Stimulated activated naive CD8-positive, alpha-beta T cell treated with anti-CD3 and anti-CD28 coated beads, Interleukin-15, Interleukin-2, amounts not matched to agents 100 ng/mL and 50 ng/mL, for 24 hours (primary cell): Measurements from ENCODE around the gene SLC9A3.

ENCODE experiments used
- H3K27ac Mint-ChIP-seq: one replicate; pipeline ENCODE4 v1.8.0; 2021; ENCODE audit warnings: mild to moderate bottlenecking, mixed read lengths
- H3K27me3 Mint-ChIP-seq: one replicate; pipeline ENCODE4 v1.8.0; 2021; ENCODE audit warnings: mixed read lengths
- H3K36me3 Mint-ChIP-seq: one replicate; pipeline ENCODE4 v1.8.0; 2021; ENCODE audit warnings: low read depth, mixed read lengths
- H3K4me1 Mint-ChIP-seq: one replicate; pipeline ENCODE4 v1.8.0; 2021; ENCODE audit warnings: low read depth, mixed read lengths
- H3K4me3 Mint-ChIP-seq: one replicate; pipeline ENCODE4 v1.8.0; 2021; ENCODE audit warnings: mild to moderate bottlenecking, mixed read lengths
- H3K9me3 Mint-ChIP-seq: one replicate; pipeline ENCODE4 v1.8.0; 2021; ENCODE audit warnings: mixed read lengths

SLC9A3 gene

DNA sequence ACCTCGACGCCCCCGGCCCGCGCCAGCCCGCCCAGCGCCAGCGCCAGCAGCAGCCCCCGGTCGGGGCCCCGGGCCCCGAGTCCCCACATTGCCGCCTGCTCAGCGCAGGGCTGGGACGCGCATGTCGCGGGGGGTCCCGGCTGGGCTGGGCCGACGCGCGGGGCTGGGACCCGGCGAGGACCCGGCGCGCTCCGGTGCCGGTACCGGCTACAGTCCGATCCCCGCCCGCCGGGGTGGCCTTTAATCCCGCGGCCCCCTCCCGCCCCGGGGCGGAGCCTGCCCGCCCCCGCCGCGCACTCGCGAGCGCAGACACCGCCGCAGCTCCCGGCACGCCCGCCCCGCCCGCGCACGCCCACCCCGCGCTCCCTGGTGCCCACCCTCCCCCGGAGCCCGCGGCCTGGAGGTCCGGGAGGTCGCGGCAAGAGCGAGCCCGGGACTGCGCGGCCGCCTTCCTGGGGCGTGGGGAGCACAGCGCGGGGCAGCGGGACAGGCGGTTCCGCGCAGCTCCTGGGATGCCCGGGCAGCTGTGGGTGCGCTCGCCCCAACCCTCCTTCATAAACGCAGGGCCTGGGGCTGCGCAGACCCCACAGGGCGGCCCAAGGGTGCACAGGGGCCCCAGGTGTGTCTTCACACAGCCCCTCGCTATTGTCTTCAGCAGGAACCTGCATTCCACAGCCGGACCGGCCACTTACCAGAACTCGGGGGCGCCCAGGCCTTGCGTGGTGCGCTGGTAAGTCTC is at the start of gene SLC9A3:
Gene SLC9A3, minus strand, starts transcription at position 216 of the 739 bp plus-strand sequence.
- H3K4me1 Mint-ChIP-seq, result peaks cover 27% of the 10 kb centered on the region
- H3K9me3 Mint-ChIP-seq, result no peaks in the 10 kb centered on the region
- H3K27me3 Mint-ChIP-seq, result peaks cover 51% of the 10 kb centered on the region
- H3K36me3 Mint-ChIP-seq, result no peaks in the 10 kb centered on the region
- H3K27ac Mint-ChIP-seq, result no peak within 1 kb of the TSS
- H3K4me3 Mint-ChIP-seq, result peak within 1 kb of the TSS; percentile 39

DNA sequence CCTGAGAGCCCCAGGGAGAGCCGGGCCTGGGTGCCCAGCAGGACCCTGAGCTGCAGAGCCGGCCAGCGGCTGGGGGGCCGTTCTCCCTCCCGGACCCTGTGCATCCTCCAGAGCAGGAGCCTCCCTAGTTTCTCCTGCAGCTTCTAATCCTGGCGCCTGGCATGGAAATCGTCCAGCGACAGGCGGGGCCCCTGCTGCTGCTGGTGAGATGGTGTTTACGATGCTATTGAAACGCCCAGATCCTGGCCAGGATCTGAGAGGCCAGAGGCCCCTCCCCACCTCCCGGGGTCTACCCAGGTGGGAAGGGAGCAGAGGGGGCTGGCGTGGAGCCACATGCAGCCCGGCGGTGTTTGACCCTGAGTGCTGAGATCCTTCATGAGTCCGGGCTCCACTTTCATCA is 49.7 kb upstream of the SLC9A3 start:
- H3K9me3 Mint-ChIP-seq, result peaks cover 14% of the 10 kb centered on the region
- no peak overlapping the region for H3K27ac Mint-ChIP-seq
- peaks cover 33% of the 10 kb centered on the region for H3K27me3 Mint-ChIP-seq

DNA sequence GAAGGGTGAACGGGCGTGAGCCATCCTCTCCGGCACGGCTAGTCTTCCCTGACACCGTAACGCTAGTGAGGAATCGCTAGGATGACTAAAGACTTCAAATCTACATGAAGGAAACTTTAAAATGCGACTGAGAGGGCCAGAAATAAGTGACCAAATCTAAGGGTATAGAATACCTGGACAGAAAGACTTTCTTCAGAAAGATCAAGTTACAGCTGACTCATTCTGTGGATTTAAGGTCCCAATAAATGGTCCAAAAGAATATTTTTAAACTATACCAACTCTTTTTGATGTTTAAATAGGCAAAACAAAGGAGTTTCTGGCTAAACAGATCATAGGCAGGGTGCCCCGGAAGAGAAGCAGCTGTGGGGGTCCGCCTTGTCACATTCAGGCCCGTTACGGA is 49.0 kb upstream of the SLC9A3 start:
- no peak overlapping the region for H3K27ac Mint-ChIP-seq
- H3K4me3 Mint-ChIP-seq, result no peak overlapping the region
- peaks cover 14% of the 10 kb centered on the region for H3K9me3 Mint-ChIP-seq
- H3K36me3 Mint-ChIP-seq, result no peaks in the 10 kb centered on the region
- H3K4me1 Mint-ChIP-seq, result no peaks in the 10 kb centered on the region
- H3K27me3 Mint-ChIP-seq, result peaks cover 32% of the 10 kb centered on the region

More for the DNA sequence above, 49.7 kb upstream of the SLC9A3 start:
- no peaks in the 10 kb centered on the region for H3K4me1 Mint-ChIP-seq
- H3K36me3 Mint-ChIP-seq, result no peaks in the 10 kb centered on the region
- no peak overlapping the region for H3K4me3 Mint-ChIP-seq

DNA sequence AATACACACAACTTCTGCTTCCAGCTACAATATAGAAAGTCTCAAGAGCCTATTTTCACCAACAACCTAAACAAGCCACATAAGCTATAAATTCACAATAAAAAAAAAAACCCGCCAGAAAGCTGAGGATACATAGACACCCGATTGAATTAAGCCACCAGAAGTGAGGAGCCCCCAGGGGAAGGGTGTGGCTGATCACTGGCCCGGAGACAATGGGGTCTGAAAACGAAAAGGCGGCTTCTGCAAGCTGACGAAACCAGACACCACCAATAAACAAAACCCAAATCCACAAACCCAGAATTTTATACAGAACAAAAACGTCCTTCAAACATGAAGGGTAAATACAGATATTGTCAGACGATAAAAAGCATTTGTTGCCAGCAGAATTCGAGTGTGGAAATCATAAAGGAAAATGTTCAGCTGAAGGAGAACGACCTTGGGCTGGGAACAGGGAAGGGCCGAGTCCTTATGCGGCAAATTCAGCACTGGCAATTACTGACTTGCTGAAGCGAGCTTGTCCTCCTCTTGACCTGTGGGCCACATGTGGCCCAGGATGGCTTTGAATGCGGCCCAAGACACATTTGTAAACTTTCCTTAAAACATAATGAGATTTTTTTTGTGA is 48.3 kb upstream of the SLC9A3 start:
- Mint-ChIP-seq H3K4me1 (no peaks in the 10 kb centered on the region), H3K27me3 (peaks cover 29% of the 10 kb centered on the region), H3K4me3 (no peak overlapping the region)

DNA sequence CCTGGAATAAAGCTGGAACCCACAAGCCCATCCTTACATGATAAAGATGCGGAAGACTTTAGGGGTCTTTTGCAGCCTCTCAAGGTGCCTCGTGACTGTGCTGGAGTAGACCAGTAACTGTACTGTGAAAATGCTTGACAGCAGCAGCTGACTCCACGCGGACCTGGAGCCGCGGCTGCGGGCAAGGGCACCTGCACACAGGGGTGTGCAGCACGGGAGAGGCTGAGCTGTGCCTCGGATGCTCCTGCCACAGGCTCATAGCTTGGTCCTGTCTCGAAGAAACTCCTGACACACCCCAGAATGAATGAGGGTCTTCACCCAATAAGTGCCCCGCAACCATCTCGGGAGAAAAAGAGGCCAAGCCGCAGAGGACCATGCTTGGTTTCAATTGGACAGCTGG is 47.5 kb upstream of the SLC9A3 start:
- Mint-ChIP-seq H3K9me3 (peaks cover 14% of the 10 kb centered on the region), H3K27me3 (peaks cover 36% of the 10 kb centered on the region), H3K27ac (no peak overlapping the region), H3K4me3 (no peak overlapping the region), H3K4me1 (no peaks in the 10 kb centered on the region), H3K36me3 (no peaks in the 10 kb centered on the region)

More for the DNA sequence above, 48.3 kb upstream of the SLC9A3 start:
- Mint-ChIP-seq H3K9me3 (peaks cover 14% of the 10 kb centered on the region), H3K36me3 (no peaks in the 10 kb centered on the region), H3K27ac (no peak overlapping the region)

DNA sequence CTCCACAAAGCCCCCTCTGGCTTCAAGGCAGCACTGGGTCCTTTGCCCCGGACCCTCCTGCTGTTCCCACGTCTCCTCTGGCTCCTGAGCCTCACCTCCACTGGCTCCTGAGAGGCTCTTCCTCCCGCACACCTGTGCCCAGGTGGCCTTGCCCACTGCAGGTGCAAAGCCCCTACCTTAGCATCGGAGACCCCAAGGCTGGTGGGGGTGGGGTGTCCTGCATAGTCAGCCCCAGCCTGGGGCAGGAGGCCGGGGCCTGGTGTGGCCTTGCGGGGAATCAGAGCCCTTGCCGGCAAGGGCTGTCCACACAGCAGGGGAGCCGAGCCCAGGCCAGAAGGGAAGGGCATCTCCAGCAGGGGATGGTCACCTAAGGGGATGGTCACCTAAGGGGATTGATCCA is 46.6 kb upstream of the SLC9A3 start:
- Mint-ChIP-seq H3K4me1 (no peaks in the 10 kb centered on the region), H3K4me3 (no peak overlapping the region), H3K27me3 (peaks cover 40% of the 10 kb centered on the region), H3K27ac (no peak overlapping the region), H3K36me3 (no peaks in the 10 kb centered on the region), H3K9me3 (peaks cover 9% of the 10 kb centered on the region)

DNA sequence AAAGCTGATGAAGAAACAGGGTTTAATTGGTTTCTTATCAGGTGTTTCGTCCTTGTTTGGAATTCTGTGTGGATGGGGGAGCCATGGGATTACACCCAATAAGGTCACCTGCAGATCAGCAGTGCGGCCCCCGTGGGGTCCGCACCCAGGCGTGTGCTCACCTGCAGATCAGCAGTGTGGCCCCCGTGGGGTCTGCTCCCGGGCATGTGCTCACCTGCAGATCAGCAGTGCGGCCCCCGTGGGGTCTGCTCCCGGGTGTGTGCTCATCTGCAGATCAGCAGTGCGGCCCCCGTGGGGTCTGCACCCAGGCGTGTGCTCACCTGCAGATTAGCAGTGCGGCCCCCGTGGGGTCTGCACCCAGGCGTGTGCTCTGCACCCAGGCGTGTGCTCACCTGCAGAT is 46.2 kb upstream of the SLC9A3 start:
- Mint-ChIP-seq H3K4me3 (no peak overlapping the region), H3K27ac (no peak overlapping the region), H3K27me3 (peaks cover 37% of the 10 kb centered on the region), H3K36me3 (no peaks in the 10 kb centered on the region), H3K9me3 (peaks cover 5% of the 10 kb centered on the region), H3K4me1 (no peaks in the 10 kb centered on the region)

DNA sequence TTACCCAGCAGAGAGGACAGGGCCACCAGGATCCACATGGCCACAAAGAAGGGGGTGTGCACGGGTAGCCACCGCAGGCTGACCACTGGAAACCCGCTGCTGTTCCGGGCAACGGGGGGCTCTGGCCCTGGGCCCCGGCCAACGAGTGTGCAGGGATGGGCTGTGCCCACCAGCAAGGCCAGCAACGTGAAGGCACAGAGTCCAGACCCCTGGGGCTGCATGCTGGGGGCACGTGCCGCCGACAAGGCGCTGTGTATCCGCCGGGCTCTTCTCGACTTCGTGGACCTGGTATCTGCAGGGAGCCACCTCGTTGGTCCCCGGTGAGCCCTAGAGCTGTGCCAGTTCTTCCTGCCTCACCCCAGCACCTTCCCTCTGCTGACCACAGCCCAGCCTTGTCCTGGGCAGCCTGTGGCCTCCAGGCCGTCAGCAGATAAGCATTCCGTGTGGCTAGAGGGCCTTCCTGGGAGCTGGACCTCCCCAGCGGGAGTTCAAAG is 45.7 kb upstream of the SLC9A3 start:
- peaks cover 32% of the 10 kb centered on the region for H3K27me3 Mint-ChIP-seq
- H3K4me3 Mint-ChIP-seq, result no peak overlapping the region
- no peaks in the 10 kb centered on the region for H3K36me3 Mint-ChIP-seq
- H3K9me3 Mint-ChIP-seq, result no peaks in the 10 kb centered on the region
- H3K4me1 Mint-ChIP-seq, result no peaks in the 10 kb centered on the region
- H3K27ac Mint-ChIP-seq, result no peak overlapping the region

DNA sequence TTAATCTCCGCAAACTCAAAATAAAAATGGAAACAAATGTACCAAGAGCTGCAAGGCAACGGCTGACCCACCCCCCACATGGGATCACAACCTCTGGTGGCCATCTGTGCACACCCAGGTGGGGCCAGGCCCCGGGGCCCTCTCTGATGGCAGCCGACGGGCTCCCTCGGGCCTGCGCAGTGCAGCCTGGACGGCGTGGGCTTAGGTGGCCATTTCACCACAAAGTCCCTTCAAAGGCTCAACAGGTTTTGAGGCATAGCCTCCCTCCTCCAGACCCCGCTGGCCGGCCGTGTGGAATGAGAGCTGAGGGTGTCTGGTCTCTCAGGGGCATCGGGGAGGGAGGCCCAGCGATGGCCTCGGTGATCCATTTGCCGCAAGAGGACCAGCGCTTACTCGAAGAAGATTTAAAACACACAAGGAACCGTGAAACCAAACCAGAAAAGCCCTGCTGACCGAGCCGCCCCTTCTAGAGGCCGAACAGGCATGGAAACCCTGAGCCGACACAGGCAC is 45.2 kb upstream of the SLC9A3 start:
- Mint-ChIP-seq H3K4me1 (no peaks in the 10 kb centered on the region), H3K9me3 (no peaks in the 10 kb centered on the region), H3K36me3 (no peaks in the 10 kb centered on the region), H3K4me3 (no peak overlapping the region), H3K27me3 (peaks cover 32% of the 10 kb centered on the region), H3K27ac (no peak overlapping the region)

DNA sequence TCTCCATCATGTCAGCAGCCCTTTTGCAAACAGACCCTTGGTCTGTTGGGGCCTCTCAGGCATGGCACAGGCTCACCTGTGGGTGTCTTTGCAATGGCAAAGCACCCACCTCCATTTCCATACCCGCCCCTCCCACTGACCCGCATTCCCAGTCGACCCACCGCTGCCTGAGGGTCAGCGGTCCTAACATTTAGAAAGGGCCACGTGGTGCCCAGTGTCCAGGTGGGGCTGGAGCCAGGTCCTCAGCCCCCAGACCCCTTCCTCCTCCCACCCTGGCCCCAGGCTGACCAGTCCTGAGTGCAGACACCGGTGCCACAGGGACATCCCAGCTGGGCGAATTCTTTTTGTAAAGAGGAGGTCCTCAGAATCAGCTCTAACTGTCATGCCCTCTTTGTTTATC is 44.6 kb upstream of the SLC9A3 start:
- H3K9me3 Mint-ChIP-seq, result no peaks in the 10 kb centered on the region
- no peaks in the 10 kb centered on the region for H3K36me3 Mint-ChIP-seq
- no peak overlapping the region for H3K4me3 Mint-ChIP-seq
- no peaks in the 10 kb centered on the region for H3K4me1 Mint-ChIP-seq
- H3K27ac Mint-ChIP-seq, result no peak overlapping the region
- peaks cover 32% of the 10 kb centered on the region for H3K27me3 Mint-ChIP-seq

DNA sequence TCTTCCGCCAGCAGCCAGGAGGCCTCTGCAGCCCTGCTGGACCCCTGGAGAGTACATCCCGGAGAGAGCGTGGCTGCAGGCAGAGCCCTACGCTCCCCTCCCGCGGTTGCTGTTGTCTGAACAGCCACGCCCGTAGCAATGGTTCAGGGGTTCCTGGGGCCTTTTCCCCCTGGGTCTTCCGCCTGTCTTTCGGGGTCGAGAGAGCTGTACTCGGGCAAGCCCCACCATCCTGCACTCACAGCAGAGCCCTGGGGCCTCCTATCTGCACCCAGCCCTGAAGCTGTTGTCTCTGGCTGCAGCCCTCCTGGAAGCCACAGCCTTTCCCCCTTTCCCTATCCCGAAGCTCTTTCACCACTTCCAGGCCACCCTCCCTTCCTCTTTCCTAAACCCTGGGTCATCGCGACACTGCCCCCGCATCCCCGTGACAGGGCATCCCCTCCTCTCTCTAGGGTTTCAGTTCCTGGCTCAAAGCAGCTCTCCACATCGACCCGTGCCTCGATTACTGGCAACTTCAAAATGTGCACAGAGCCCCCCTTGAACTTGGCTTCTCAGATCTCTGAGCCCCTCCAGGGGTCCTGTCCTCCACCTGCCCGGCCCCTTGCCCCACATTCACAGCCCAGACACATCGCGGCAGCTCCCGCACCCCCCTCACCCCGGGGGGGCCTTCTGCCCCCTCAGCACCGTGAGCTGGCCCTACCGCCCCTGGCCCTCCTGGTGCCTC is 44.0 kb upstream of the SLC9A3 start:
- H3K9me3 Mint-ChIP-seq, result no peaks in the 10 kb centered on the region
- no peak overlapping the region for H3K4me3 Mint-ChIP-seq
- H3K27me3 Mint-ChIP-seq, result peaks cover 32% of the 10 kb centered on the region
- H3K4me1 Mint-ChIP-seq, result no peaks in the 10 kb centered on the region
- H3K36me3 Mint-ChIP-seq, result no peaks in the 10 kb centered on the region
- H3K27ac Mint-ChIP-seq, result no peak overlapping the region

DNA sequence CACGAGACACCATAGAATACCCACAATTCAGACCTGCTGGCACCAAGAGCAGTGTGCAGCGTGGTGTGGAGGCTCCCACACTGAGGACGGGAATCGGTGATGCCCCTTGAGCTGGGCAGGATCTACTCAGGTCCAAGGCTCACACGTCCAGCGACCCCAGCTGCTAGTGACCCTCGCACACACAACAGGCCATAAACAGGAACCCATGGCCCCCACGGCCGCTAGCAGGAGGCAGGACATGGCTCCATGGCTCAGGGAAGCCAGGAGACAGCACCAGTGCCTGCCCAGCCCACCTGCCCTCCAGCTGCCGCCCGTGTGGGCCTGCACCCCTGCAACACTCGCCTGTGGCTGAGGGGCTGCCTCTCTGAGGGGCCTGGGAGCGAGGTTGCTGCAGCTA is 43.4 kb upstream of the SLC9A3 start:
- H3K36me3 Mint-ChIP-seq, result no peaks in the 10 kb centered on the region
- no peak overlapping the region for H3K4me3 Mint-ChIP-seq

DNA sequence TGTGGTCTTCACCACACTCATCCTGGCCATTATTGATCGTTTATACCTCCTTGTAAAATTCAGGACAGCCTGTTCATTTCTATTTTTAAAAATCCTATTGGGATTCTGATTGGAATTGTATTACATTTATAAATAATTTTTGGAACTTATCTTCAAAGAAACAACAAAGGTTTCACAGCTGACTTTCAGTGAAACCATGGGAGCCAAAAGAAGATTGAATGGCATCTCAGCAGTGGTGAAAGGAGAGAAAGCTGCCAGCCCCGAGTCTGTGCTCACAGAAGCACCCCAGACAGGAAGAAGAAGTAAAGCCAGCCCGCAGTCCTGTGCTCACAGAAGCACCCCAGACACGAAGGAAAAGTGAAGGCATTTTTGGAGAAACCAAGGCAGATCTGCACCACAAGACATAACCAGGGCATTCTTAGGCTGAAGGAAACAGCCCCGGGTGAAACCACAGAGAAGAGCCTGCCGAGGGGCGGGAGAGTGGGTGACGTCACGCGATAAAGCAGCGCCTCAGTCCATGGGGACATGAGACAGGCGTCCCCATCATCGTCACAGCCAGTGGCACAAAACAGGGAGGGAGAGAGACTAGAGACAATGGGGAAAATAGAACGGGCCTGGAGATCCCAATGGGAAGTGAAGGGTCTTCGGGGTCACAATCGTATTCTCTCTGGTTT is 42.5 kb upstream of the SLC9A3 start:
- Mint-ChIP-seq H3K27ac (no peak overlapping the region), H3K4me3 (no peak overlapping the region), H3K36me3 (no peaks in the 10 kb centered on the region), H3K4me1 (no peaks in the 10 kb centered on the region), H3K27me3 (peaks cover 28% of the 10 kb centered on the region), H3K9me3 (no peaks in the 10 kb centered on the region)

More for the DNA sequence above, 43.4 kb upstream of the SLC9A3 start:
- no peaks in the 10 kb centered on the region for H3K9me3 Mint-ChIP-seq
- no peak overlapping the region for H3K27ac Mint-ChIP-seq
- H3K27me3 Mint-ChIP-seq, result peaks cover 32% of the 10 kb centered on the region
- no peaks in the 10 kb centered on the region for H3K4me1 Mint-ChIP-seq

DNA sequence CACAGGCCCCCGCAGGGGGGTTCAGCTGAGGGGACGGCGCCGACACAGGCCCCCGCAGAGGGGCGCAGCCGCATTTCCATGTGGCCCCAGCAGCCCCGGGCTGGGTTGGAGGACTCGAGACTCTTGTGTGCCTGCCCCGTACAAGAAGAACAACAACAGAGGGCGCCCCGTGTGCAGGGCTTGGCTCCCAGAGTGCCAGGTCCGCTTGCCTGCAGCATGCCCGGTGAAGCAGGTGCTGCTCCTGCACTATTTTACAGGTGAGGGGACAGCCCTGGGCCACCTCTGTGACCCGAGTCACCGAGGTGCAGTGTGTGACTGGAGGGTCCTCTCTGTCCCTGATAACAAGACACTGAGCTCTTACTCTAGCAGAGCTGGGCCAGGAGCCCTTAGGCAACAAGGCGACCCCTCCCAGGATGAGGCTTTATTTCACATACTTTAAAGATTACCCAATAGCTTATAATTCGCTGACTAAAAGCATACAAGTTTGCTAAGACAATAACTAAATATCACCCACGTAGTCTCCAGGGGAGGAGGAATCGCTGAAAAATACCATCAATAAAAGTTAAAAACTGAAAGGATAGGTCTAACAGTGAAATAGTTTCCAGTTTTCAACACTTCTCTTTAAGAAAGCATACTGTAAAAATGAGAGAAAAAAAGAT is 41.7 kb upstream of the SLC9A3 start:
- Mint-ChIP-seq H3K9me3 (no peaks in the 10 kb centered on the region), H3K27me3 (peaks cover 30% of the 10 kb centered on the region), H3K36me3 (no peaks in the 10 kb centered on the region), H3K4me1 (no peaks in the 10 kb centered on the region), H3K4me3 (no peak overlapping the region), H3K27ac (no peak overlapping the region)
